Endothelial cell of umbilical vein (primary cell): ENCODE measurements around the gene NUDCD3. TPM values are rescaled to one million over a fixed set of nuclear protein-coding genes. Genes with fewer than 3 reads are reported as not detected.

Source experiments
- BruUV-seq: library from RNA; stranded (reverse); fragments of 400-500 nt; replicated peaks from 2 replicates; lab custom pipeline; 2021; lab: Mats Ljungman, UMichigan
- CTCF ChIA-PET: fragments of 300-600, 350-600 bp; sonication (Branson Sonifier 250); formaldehyde crosslinking; loops from one replicate; lab custom pipeline; 2021; ENCODE audit warnings: antibody characterized with exemption, inconsistent platforms; lab: Charles Lee
- POLR2A ChIA-PET: fragments of 300-600, 350-600 bp; sonication (Branson Sonifier 250); formaldehyde crosslinking; loops from one replicate; lab custom pipeline; 2021; ENCODE audit warnings: antibody characterized with exemption, inconsistent platforms; lab: Charles Lee
- DNase-seq: peaks from one replicate; pipeline ENCODE4 v3.0.0-alpha.2; 2011; ENCODE audit warnings: low read depth, low spot score
- FAIRE-seq: peaks from 2 replicates; lab custom pipeline; 2011; peaks lifted over from hg19 to GRCh38; lab: Jason Lieb, UNC
- H2AFZ ChIP-seq: 2 replicates; pipeline ENCODE4 v1.6.0; 2012; ENCODE audit warnings: low read depth, low read length, control low read depth, inconsistent platforms
- H3K27ac ChIP-seq: 2 replicates; pipeline ENCODE4 v1.5.1; 2011; ENCODE audit warnings: low read depth, mild to moderate bottlenecking, control low read depth, low read length, moderate library complexity; ENCODE audit not compliant: insufficient read depth
- H3K27me3 ChIP-seq, 2 experiments: 2 replicates each; pipeline versions ENCODE4 v1.6.0 to v1.6.1; 2011; ENCODE audit warnings: low read length in 2 of 2, mixed read lengths in 1 of 2; ENCODE audit not compliant: control insufficient read depth in 2 of 2, insufficient read depth in 2 of 2
- H3K36me3 ChIP-seq, 2 experiments: 2 replicates in 1 of 2; 3 replicates in 1 of 2; pipeline ENCODE4 v1.5.1; 2011; ENCODE audit warnings: low read length in 2 of 2, mild to moderate bottlenecking in 1 of 2, moderate library complexity in 1 of 2; ENCODE audit not compliant: control insufficient read depth in 2 of 2, insufficient read depth in 2 of 2; ENCODE audit errors: extremely low read depth in 1 of 2
- H3K4me1 ChIP-seq: 3 replicates; pipeline ENCODE4 v1.5.1; 2011; ENCODE audit warnings: mild to moderate bottlenecking, low read length; ENCODE audit not compliant: control insufficient read depth, insufficient read depth; ENCODE audit errors: extremely low read depth
- H3K4me2 ChIP-seq: 2 replicates; pipeline ENCODE4 v1.6.1; 2011; ENCODE audit warnings: low read length, control low read depth, mixed read lengths; ENCODE audit not compliant: insufficient read depth
- H3K4me3 ChIP-seq, 3 experiments: fragments of 200-600 bp in 1 of 3; sonication (generic), shearing (Covaris generic) in 1 of 3; replicated peaks in 1 of 3; 2 replicates each; pipeline ENCODE4 v1.5.1; 2011 to 2016; ENCODE audit warnings: control low read depth in 3 of 3, low read length in 3 of 3, mild to moderate bottlenecking in 2 of 3, inconsistent platforms in 1 of 3, low read depth in 1 of 3, moderate library complexity in 1 of 3; ENCODE audit not compliant: insufficient read depth in 1 of 3
- H3K79me2 ChIP-seq: 2 replicates; pipeline ENCODE4 v1.6.0; 2012; ENCODE audit warnings: low read length, inconsistent platforms; ENCODE audit not compliant: control insufficient read depth, insufficient read depth
- H3K9ac ChIP-seq: replicated peaks from 2 replicates; pipeline ENCODE3; 2011; ENCODE audit warnings: low read length, control low read depth; ENCODE audit not compliant: insufficient read depth; ENCODE audit errors: extremely low read depth
- H3K9me1 ChIP-seq: replicated peaks from 3 replicates; pipeline ENCODE4 v1.6.0; 2011; ENCODE audit warnings: mild to moderate bottlenecking, low read length; ENCODE audit not compliant: control insufficient read depth, insufficient read depth; ENCODE audit errors: extremely low read depth
- H3K9me3 ChIP-seq: replicated peaks from 2 replicates; pipeline ENCODE4 v1.5.1; 2012; ENCODE audit warnings: low read length, inconsistent platforms; ENCODE audit not compliant: control insufficient read depth, insufficient read depth
- H4K20me1 ChIP-seq: replicated peaks from 2 replicates; pipeline ENCODE3; 2011; ENCODE audit warnings: mild to moderate bottlenecking, low read length; ENCODE audit not compliant: control insufficient read depth, insufficient read depth; ENCODE audit errors: extremely low read depth
- CTCF ChIP-seq, 2 donors: IDR thresholded peaks; 1 replicate in 1 of 2; 2 replicates in 1 of 2; pipeline ENCODE4 v1.5.1; 2011; ENCODE audit warnings: low read length in 2 of 2, mild to moderate bottlenecking in 2 of 2, moderate library complexity in 2 of 2, control low read depth in 1 of 2, inconsistent platforms in 1 of 2, low read depth in 1 of 2; ENCODE audit not compliant: insufficient read depth in 1 of 2; ENCODE audit errors: extremely low read depth in 1 of 2
- EZH2 ChIP-seq: IDR thresholded peaks from 2 replicates; pipeline ENCODE4 v1.6.1; 2012; ENCODE audit warnings: borderline replicate concordance, low read depth, mild to moderate bottlenecking, moderate library complexity, low read length, inconsistent platforms; ENCODE audit not compliant: severe bottlenecking
- FOS ChIP-seq: IDR thresholded peaks from 2 replicates; pipeline ENCODE4 v1.6.1; 2011; ENCODE audit warnings: mild to moderate bottlenecking, low read length, moderate library complexity, borderline replicate concordance; ENCODE audit not compliant: insufficient read depth
- GATA2 ChIP-seq: IDR thresholded peaks from 2 replicates; pipeline ENCODE4 v1.7.0; 2011; ENCODE audit warnings: low read depth, mild to moderate bottlenecking, moderate library complexity, mixed read lengths, low read length; ENCODE audit not compliant: insufficient read length, insufficient read depth
- JUN ChIP-seq: IDR thresholded peaks from 2 replicates; pipeline ENCODE4 v1.6.1; 2011; ENCODE audit warnings: borderline replicate concordance, low read depth; ENCODE audit not compliant: insufficient read length, insufficient read depth
- MYC ChIP-seq: IDR thresholded peaks from one replicate; pipeline ENCODE4 v1.6.1; 2011; ENCODE audit warnings: mild to moderate bottlenecking, low read depth, low read length
- POLR2A ChIP-seq: IDR thresholded peaks from 2 replicates; pipeline ENCODE4 v1.6.1; 2012; ENCODE audit warnings: low read depth, mild to moderate bottlenecking, control low read depth, low read length
- POLR2AphosphoS5 ChIP-seq: IDR thresholded peaks from 2 replicates; pipeline ENCODE4 v1.6.1; 2012; ENCODE audit warnings: low read depth, mild to moderate bottlenecking, control low read depth, low read length, moderate library complexity; ENCODE audit not compliant: insufficient read depth
- dilution Hi-C: fragments of 300-500 bp; cut with MboI; formaldehyde crosslinking; loops from one replicate; pipeline ENCODE4 v1.15.0; 2019; ENCODE audit warnings: low sequenced_read_pairs; ENCODE audit not compliant: extremely low pct_ligation_motif_present
- intact Hi-C: fragments of 100-400 bp; cut with micrococcal nuclease; formaldehyde crosslinking; loops from one replicate; pipeline ENCODE4 v1.10.0; 2022
- polyA plus RNA-seq, 4 experiments: library from polyadenylated mRNA; depleted of rRNA in 3 of 4; stranded (reverse) in 3 of 4; unstranded in 1 of 4; fragments of >200 nt; gene quantifications; 2 replicates each; pipeline versions ENCODE4 v1.2.1 to v1.2.3, GENCODE V29; 2011 to 2012; ENCODE audit warnings: missing spikeins in 1 of 4
- total RNA-seq: library from RNA; stranded (reverse); gene quantifications from 2 replicates; pipeline ENCODE4 v1.2.3, GENCODE V29; 2021
- TF ChIP-seq, protein P1 (sequence below): IDR thresholded peaks from 2 replicates; pipeline ENCODE4 v1.6.1; 2011; ENCODE audit not compliant: insufficient read depth, insufficient read length

Gene NUDCD3
- total and polyA plus RNA-seq, 2 donors (not counting 3 experiments of a cell fraction or from before 2014, with no cell fraction given) = 50.6 to 137 TPM

DNA sequence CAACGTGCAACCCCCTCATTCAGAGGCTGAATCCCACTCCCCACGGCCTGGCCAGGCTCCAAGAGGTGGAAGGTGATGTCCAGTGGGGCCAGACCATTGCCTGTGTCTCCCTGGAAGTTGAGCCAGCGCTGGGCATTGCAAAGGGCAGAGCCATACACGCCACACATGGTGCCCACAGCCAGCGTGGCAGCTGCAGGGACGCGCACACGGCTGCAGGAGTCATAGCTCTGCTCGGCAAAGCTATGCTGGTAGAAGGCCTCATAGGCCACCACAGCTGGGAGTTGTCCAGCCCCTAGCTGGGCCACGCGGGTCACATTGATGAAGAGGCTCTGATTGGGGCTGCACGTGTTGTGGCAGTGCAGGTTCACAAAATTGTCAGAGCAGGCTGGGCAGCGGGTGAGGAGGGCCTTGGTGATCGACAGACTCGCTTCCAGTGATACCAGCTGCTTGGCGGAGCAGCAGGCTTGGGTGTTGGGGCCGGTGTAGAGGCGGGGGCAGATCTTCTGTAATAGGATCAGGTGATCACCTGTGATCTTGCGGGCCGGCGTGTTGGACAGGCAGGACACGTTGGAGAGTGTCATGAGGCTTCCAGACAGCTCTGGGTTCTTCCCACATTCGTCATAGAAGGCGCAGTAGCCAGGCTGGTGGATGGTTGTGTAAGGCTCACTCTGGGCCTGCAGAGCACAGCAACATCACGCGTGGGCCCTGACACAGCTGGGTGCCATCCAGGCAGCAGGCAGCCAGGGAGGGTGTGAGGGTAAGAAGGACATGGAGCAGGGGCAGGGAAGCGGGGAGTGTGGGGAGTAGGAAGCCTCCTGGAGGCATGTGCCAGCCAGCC, 49.4 kb upstream of the NUDCD3 start:
- CTCF ChIA-PET = no interaction called here
- no peak overlapping the region for H3K4me2 ChIP-seq
- dilution Hi-C loops (no loop called here), intact Hi-C loops (no loop called here)
- no peaks in the 10 kb centered on the region for H3K36me3 ChIP-seq
- H3K9me3 ChIP-seq = no peaks in the 10 kb centered on the region
- no peaks in the 10 kb centered on the region for H4K20me1 ChIP-seq
- FAIRE-seq (no peak), DNase-seq (no peak)
- H3K27ac ChIP-seq = no peak overlapping the region
- no peak overlapping the region for H2AFZ ChIP-seq
- no TSS peak for BruUV-seq
- H3K79me2 ChIP-seq = no peaks in the 10 kb centered on the region
- H3K27me3 ChIP-seq = no peaks in the 10 kb centered on the region
- no peaks in the 10 kb centered on the region for H3K4me1 ChIP-seq
- no peaks in the 10 kb centered on the region for H3K9me1 ChIP-seq
- TF ChIP-seq MYC (no peak), POLR2A (no peak), FOS (no peak), GATA2 (no peak), POLR2AphosphoS5 (no peak), EZH2 (no peak), CTCF (IDR thresholded peaks at IDR 0.05; ENCODE audit: extremely low read depth in 1 of 2, insufficient read depth in 1 of 2, low read depth in 1 of 2, low read length in 2 of 2) (no peak), JUN (no peak)
- TF ChIP-seq, protein P1, sequence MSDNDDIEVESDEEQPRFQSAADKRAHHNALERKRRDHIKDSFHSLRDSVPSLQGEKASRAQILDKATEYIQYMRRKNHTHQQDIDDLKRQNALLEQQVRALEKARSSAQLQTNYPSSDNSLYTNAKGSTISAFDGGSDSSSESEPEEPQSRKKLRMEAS = no peak
- no peak overlapping the region for H3K4me3 ChIP-seq
- POLR2A ChIA-PET = no interaction called here
- H3K9ac ChIP-seq = no peak overlapping the region
